Measurements from ENCODE around the gene DNAJB9.
"Not testable (repeated sequence)": the region's sequence is repeated elsewhere in the genome, so short reads cannot be mapped to it uniquely, and the experiment has no call there.

DNAJB9 gene

GRCh38 chr7:108569381-108570145 is at the start of gene DNAJB9, which contains the start of gene THAP5:
DNAJB9 (plus strand) TSS chr7:108569874; CDS start chr7:108571727, 1,853 bp downstream.
THAP5 (minus strand) TSS chr7:108569706; CDS start chr7:108569569, 137 bp downstream.
- peak; percentile 92 for DNase-seq (ENCODE audit: low spot score)

GRCh38 chr7:108522780-108523179 is 46.9 kb upstream of the DNAJB9 start:
- no peak for DNase-seq (ENCODE audit: low spot score)

- peak; percentile 63 for DNase-seq (ENCODE audit: low spot score)
These were observed 44.2 kb upstream of the DNAJB9 start for GRCh38 chr7:108525327-108525984.

GRCh38 chr7:108525985-108526767 is 43.5 kb upstream of the DNAJB9 start, which contains the start of gene PNPLA8:
PNPLA8 (minus strand) TSS chr7:108526135; CDS start chr7:108515491, 10,644 bp downstream.
- DNase-seq (ENCODE audit: low spot score), result peak; percentile 86

- no peak for DNase-seq (ENCODE audit: low spot score)
These were observed 43.0 kb upstream of the DNAJB9 start for GRCh38 chr7:108526768-108527017.

- DNase-seq (ENCODE audit: low spot score), result no peak
These were observed 41.4 kb upstream of the DNAJB9 start for GRCh38 chr7:108528183-108528712.

GRCh38 chr7:108529341-108529740 is 40.3 kb upstream of the DNAJB9 start:
- DNase-seq (ENCODE audit: low spot score), result no peak

- no peak for DNase-seq (ENCODE audit: low spot score)
These were observed 36.0 kb upstream of the DNAJB9 start for GRCh38 chr7:108533712-108534111.

GRCh38 chr7:108535257-108535656 is 34.4 kb upstream of the DNAJB9 start:
- no peak for DNase-seq (ENCODE audit: low spot score)

GRCh38 chr7:108535744-108536143 is 33.9 kb upstream of the DNAJB9 start:
- DNase-seq (ENCODE audit: low spot score), result no peak

- no peak for DNase-seq (ENCODE audit: low spot score)
These were observed 32.4 kb upstream of the DNAJB9 start for GRCh38 chr7:108537229-108537628.

GRCh38 chr7:108538236-108538635 is 31.4 kb upstream of the DNAJB9 start:
- not testable (repeated sequence) for DNase-seq (ENCODE audit: low spot score)

GRCh38 chr7:108538685-108539084 is 31.0 kb upstream of the DNAJB9 start:
- not testable (repeated sequence) for DNase-seq (ENCODE audit: low spot score)

GRCh38 chr7:108541478-108541877 is 28.2 kb upstream of the DNAJB9 start:
- DNase-seq (ENCODE audit: low spot score), result no peak

GRCh38 chr7:108548141-108548896 is 21.4 kb upstream of the DNAJB9 start:
- not testable (repeated sequence) for DNase-seq (ENCODE audit: low spot score)

- DNase-seq (ENCODE audit: low spot score), result not testable (repeated sequence)
These were observed 13.0 kb upstream of the DNAJB9 start for GRCh38 chr7:108556665-108557064.

GRCh38 chr7:108557191-108557590 is 12.5 kb upstream of the DNAJB9 start:
- DNase-seq (ENCODE audit: low spot score), result no peak

- DNase-seq (ENCODE audit: low spot score), result no peak
These were observed 12.1 kb upstream of the DNAJB9 start for GRCh38 chr7:108557617-108558016.

GRCh38 chr7:108559253-108559652 is 10.4 kb upstream of the DNAJB9 start:
- no peak for DNase-seq (ENCODE audit: low spot score)

- no peak for DNase-seq (ENCODE audit: low spot score)
These were observed 8.5 kb upstream of the DNAJB9 start for GRCh38 chr7:108561047-108561619.

GRCh38 chr7:108565987-108566386 is 3.7 kb upstream of the DNAJB9 start:
- DNase-seq (ENCODE audit: low spot score), result no peak
